Activated T-helper 2 cell treated with anti-CD3 and anti-CD28 coated beads, Interferon-gamma antibody, Interleukin-2, Interleukin-4, amounts not matched to agents 10 μg/mL and 5 μg/mL and 100 μg/mL, durations not matched to agents 14 hours and 24 hours and 36 hours (primary cell): Measurements from ENCODE around the gene IL13. TPM values are rescaled to one million over a fixed set of nuclear protein-coding genes. Genes with fewer than 3 reads are reported as not detected.

ENCODE experiments used
- DNase-seq: peaks from one replicate; pipeline ENCODE4 v3.0.0; 2021; ENCODE audit warnings: low spot score
- H3K27ac Mint-ChIP-seq: one replicate; pipeline ENCODE4 v1.8.0; 2021; ENCODE audit warnings: mixed read lengths
- H3K27me3 Mint-ChIP-seq: one replicate; pipeline ENCODE4 v1.8.0; 2021; ENCODE audit warnings: low read depth, mixed read lengths
- H3K36me3 Mint-ChIP-seq: one replicate; pipeline ENCODE4 v1.8.0; 2021; ENCODE audit warnings: low read depth, mixed read lengths
- H3K4me1 Mint-ChIP-seq: one replicate; pipeline ENCODE4 v1.8.0; 2021; ENCODE audit warnings: low read depth, mixed read lengths
- H3K4me3 Mint-ChIP-seq: one replicate; pipeline ENCODE4 v1.8.0; 2021; ENCODE audit warnings: low read depth, mild to moderate bottlenecking, moderate library complexity, mixed read lengths
- H3K9me3 Mint-ChIP-seq: one replicate; pipeline ENCODE4 v1.8.0; 2021; ENCODE audit warnings: mixed read lengths
- intact Hi-C: fragments of 100-400 bp; cut with micrococcal nuclease; formaldehyde crosslinking; loops from one replicate; pipeline ENCODE4 v1.15.1; 2023
- total RNA-seq: library from RNA; stranded (reverse); gene quantifications from 2 replicates; pipeline ENCODE4 v1.2.3, GENCODE V29; 2022

Gene IL13
- total RNA-seq, 1 donor from 2014 or later = 830 TPM

- Mint-ChIP-seq H3K36me3 (no peaks in the 10 kb centered on the region), H3K27me3 (no peaks in the 10 kb centered on the region), H3K27ac (no peak overlapping the region), H3K9me3 (peaks cover 7% of the 10 kb centered on the region), H3K4me1 (peaks cover 38% of the 10 kb centered on the region), H3K4me3 (no peak overlapping the region)
- no peak for DNase-seq
- intact Hi-C loops = no loop called here
These were observed 10.9 kb downstream of the IL13 start for GRCh38 chr5:132668706-132669454.

GRCh38 chr5:132669455-132669820 is 11.5 kb downstream of the IL13 start:
- Mint-ChIP-seq H3K4me1 (peaks cover 38% of the 10 kb centered on the region), H3K36me3 (no peaks in the 10 kb centered on the region), H3K9me3 (peaks cover 7% of the 10 kb centered on the region), H3K27ac (no peak overlapping the region), H3K27me3 (no peaks in the 10 kb centered on the region), H3K4me3 (no peak overlapping the region)
- DNase-seq = no peak
- intact Hi-C loops = no loop called here

GRCh38 chr5:132669966-132670882 is 12.3 kb downstream of the IL13 start:
- H3K36me3 Mint-ChIP-seq = peaks cover 2% of the 10 kb centered on the region
- no peak overlapping the region for H3K27ac Mint-ChIP-seq
- H3K4me3 Mint-ChIP-seq = no peak overlapping the region
- H3K9me3 Mint-ChIP-seq = peaks cover 7% of the 10 kb centered on the region
- intact Hi-C loops = no loop called here
- H3K27me3 Mint-ChIP-seq = no peaks in the 10 kb centered on the region
- DNase-seq = no peak
- H3K4me1 Mint-ChIP-seq = peaks cover 40% of the 10 kb centered on the region

- H3K4me3 Mint-ChIP-seq = no peak overlapping the region
- no peak overlapping the region for H3K27ac Mint-ChIP-seq
- peaks cover 7% of the 10 kb centered on the region for H3K9me3 Mint-ChIP-seq
- intact Hi-C loops = no loop called here
- no peak for DNase-seq
- no peaks in the 10 kb centered on the region for H3K27me3 Mint-ChIP-seq
- peaks cover 43% of the 10 kb centered on the region for H3K4me1 Mint-ChIP-seq
- peaks cover 3% of the 10 kb centered on the region for H3K36me3 Mint-ChIP-seq
These were observed 13.0 kb downstream of the IL13 start for GRCh38 chr5:132671000-132671399.

GRCh38 chr5:132673488-132673887 is 15.5 kb downstream of the IL13 start:
- Mint-ChIP-seq H3K27me3 (no peaks in the 10 kb centered on the region), H3K4me3 (no peak overlapping the region), H3K36me3 (peaks cover 8% of the 10 kb centered on the region), H3K27ac (peak overlapping the region; percentile 95), H3K9me3 (peaks cover 7% of the 10 kb centered on the region), H3K4me1 (peaks cover 40% of the 10 kb centered on the region)
- DNase-seq = no peak
- intact Hi-C loops = no loop called here

DNA sequence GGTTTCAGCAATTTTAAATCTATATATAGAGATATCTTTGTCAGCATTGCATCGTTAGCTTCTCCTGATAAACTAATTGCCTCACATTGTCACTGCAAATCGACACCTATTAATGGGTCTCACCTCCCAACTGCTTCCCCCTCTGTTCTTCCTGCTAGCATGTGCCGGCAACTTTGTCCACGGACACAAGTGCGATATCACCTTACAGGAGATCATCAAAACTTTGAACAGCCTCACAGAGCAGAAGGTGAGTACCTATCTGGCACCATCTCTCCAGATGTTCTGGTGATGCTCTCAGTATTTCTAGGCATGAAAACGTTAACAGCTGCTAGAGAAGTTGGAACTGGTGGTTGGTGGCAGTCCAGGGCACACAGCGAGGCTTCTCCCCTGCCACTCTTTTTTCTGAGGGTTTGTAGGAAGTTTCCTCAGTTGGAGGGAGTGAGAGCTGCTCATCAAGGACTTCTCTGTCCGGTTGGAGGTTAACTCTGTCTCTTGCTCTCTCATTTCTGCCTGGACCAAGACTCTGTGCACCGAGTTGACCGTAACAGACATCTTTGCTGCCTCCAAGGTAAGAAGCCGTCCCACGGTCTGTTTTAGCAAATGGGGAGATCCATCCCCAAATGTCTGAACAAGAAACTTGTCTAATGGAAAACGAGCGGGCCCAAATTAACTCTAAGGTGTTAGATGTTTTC is 16.1 kb downstream of the IL13 start, which contains the start of gene IL4:
Gene IL4 (plus strand): TSS at position 51 of the 692 bp plus-strand sequence. CDS start 62 bp downstream, at position 113.
- peak within 1 kb of the TSS; percentile 70 for H3K4me3 Mint-ChIP-seq
- H3K36me3 Mint-ChIP-seq = peaks cover 8% of the 10 kb centered on the region
- peaks cover 40% of the 10 kb centered on the region for H3K4me1 Mint-ChIP-seq
- peak within 1 kb of the TSS; percentile 95 for H3K27ac Mint-ChIP-seq
- DNase-seq = no peak
- intact Hi-C loops = loop anchor here (1.0 to 2.0 kb wide), 5 partner anchors 11 to 39 kb away; partner anchors contain the start of gene IL13
- peaks cover 7% of the 10 kb centered on the region for H3K9me3 Mint-ChIP-seq
- H3K27me3 Mint-ChIP-seq = no peaks in the 10 kb centered on the region

- Mint-ChIP-seq H3K9me3 (peaks cover 7% of the 10 kb centered on the region), H3K27ac (peak overlapping the region; percentile 95), H3K4me3 (peak overlapping the region; percentile 70), H3K27me3 (no peaks in the 10 kb centered on the region), H3K4me1 (peaks cover 40% of the 10 kb centered on the region), H3K36me3 (peaks cover 10% of the 10 kb centered on the region)
- intact Hi-C loops = loop anchor here (1.0 to 2.0 kb wide), 5 partner anchors 12 to 40 kb away; partner anchors contain the start of gene IL13
- DNase-seq = no peak
These were observed 16.9 kb downstream of the IL13 start for GRCh38 chr5:132674671-132675506.

GRCh38 chr5:132675936-132676689 is 18.1 kb downstream of the IL13 start:
- H3K27ac Mint-ChIP-seq = peak overlapping the region; percentile 95
- H3K9me3 Mint-ChIP-seq = peaks cover 2% of the 10 kb centered on the region
- H3K4me1 Mint-ChIP-seq = peaks cover 40% of the 10 kb centered on the region
- H3K27me3 Mint-ChIP-seq = no peaks in the 10 kb centered on the region
- intact Hi-C loops = loop anchor here (2.0 kb wide), 1 partner anchor 17 kb away; the partner anchor contains the start of gene IL13
- DNase-seq = no peak
- H3K4me3 Mint-ChIP-seq = no peak overlapping the region
- H3K36me3 Mint-ChIP-seq = peaks cover 20% of the 10 kb centered on the region

- H3K27me3 Mint-ChIP-seq = no peaks in the 10 kb centered on the region
- no peaks in the 10 kb centered on the region for H3K9me3 Mint-ChIP-seq
- peaks cover 24% of the 10 kb centered on the region for H3K36me3 Mint-ChIP-seq
- no peak overlapping the region for H3K27ac Mint-ChIP-seq
- intact Hi-C loops = no loop called here
- H3K4me3 Mint-ChIP-seq = no peak overlapping the region
- DNase-seq = no peak
- peaks cover 40% of the 10 kb centered on the region for H3K4me1 Mint-ChIP-seq
These were observed 19.2 kb downstream of the IL13 start for GRCh38 chr5:132677191-132677590.

DNA sequence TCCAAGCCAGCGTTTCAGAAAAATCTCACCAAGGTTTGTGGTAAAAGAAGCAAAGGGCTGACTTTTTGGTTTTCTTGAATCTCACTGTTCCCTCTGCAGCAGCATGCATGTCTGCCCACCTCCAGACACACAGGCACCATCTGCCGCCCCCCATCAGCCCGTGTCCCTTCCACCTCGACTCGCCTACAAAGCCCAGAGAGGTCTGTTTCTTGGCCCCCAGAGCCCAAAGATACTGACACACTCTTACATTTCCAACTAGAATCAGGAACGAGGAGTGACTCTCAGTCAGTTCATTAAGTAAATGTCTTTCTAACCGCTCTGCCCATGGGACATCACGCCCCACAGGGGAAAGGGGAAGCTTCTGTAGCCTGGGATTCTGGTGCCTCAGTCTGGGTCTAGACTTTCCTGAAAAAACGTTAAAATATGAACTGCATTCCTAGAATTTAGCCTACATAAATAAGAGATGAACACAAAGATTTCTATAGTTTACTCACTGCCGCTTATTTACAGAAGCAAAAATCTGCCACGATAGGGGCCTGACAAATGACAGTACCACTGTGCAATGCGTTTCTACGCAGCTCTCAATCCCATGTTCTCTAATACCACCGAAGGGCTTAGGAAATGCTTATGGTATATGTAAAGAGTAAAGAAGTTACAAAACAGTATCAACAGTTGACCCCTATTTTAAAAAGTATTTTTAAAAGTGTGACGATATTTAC is 19.9 kb downstream of the IL13 start:
- Mint-ChIP-seq H3K4me1 (peaks cover 37% of the 10 kb centered on the region), H3K9me3 (no peaks in the 10 kb centered on the region), H3K36me3 (peaks cover 24% of the 10 kb centered on the region), H3K27ac (no peak overlapping the region), H3K4me3 (no peak overlapping the region), H3K27me3 (no peaks in the 10 kb centered on the region)
- intact Hi-C loops = no loop called here
- DNase-seq = no peak

- H3K4me3 Mint-ChIP-seq = no peak overlapping the region
- no peaks in the 10 kb centered on the region for H3K9me3 Mint-ChIP-seq
- no peak overlapping the region for H3K27ac Mint-ChIP-seq
- peaks cover 27% of the 10 kb centered on the region for H3K36me3 Mint-ChIP-seq
- no peak for DNase-seq
- H3K4me1 Mint-ChIP-seq = peaks cover 33% of the 10 kb centered on the region
- intact Hi-C loops = no loop called here
- H3K27me3 Mint-ChIP-seq = no peaks in the 10 kb centered on the region
These were observed 20.8 kb downstream of the IL13 start for GRCh38 chr5:132678735-132679134.
